ENCODE measurements around the gene MAML2. TPM values are rescaled to one million over a fixed set of nuclear protein-coding genes. Genes with fewer than 3 reads are reported as not detected.

MAML2 gene
- total RNA-seq, 2 experiments from 2014 or later = 11.8 to 12.5 TPM

DNA sequence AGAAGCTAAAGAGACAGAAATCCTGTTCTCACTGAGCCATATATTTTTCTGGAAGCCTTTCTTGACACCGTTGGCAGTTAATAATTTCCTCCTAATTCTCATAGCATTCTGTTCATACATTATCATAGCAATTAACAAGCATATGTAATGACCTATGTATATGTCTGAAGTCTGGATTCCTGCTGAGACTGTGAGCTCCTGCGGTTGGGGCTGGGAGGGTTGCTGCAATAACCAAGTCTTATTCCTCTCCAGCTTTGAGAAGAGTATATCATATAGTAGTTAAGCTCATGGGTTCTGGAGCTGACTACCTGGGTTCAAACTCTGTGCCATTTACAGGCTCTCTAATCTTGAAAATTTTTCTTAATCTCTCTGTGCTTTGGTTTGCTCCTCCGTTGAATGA lies 175.2 kb downstream of the MAML2 start:
- intact Hi-C loops (cut with micrococcal nuclease) = no loop called here
- Mint-ChIP-seq H3K27ac (peak overlapping the region; percentile 50), H3K4me3 (no peak overlapping the region), H3K27me3 (no peaks in the 10 kb centered on the region), H3K4me1 (ENCODE audit: low read depth) (peaks cover 56% of the 10 kb centered on the region), H3K36me3 (ENCODE audit: low read depth) (peaks cover 21% of the 10 kb centered on the region), H3K9me3 (peaks cover 3% of the 10 kb centered on the region)
- POLR2A ChIA-PET = no interaction called here
- TF ChIP-seq, protein P1, sequence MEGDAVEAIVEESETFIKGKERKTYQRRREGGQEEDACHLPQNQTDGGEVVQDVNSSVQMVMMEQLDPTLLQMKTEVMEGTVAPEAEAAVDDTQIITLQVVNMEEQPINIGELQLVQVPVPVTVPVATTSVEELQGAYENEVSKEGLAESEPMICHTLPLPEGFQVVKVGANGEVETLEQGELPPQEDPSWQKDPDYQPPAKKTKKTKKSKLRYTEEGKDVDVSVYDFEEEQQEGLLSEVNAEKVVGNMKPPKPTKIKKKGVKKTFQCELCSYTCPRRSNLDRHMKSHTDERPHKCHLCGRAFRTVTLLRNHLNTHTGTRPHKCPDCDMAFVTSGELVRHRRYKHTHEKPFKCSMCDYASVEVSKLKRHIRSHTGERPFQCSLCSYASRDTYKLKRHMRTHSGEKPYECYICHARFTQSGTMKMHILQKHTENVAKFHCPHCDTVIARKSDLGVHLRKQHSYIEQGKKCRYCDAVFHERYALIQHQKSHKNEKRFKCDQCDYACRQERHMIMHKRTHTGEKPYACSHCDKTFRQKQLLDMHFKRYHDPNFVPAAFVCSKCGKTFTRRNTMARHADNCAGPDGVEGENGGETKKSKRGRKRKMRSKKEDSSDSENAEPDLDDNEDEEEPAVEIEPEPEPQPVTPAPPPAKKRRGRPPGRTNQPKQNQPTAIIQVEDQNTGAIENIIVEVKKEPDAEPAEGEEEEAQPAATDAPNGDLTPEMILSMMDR (IDR thresholded peaks at IDR 0.05) = no peak
- CTCF ChIA-PET = interaction anchor here (1.0 kb wide), 1 partner anchor 226 kb away, joined by 5 read pairs; no protein-coding TSS in a partner anchor
- ATAC-seq = no peak
- no peak for DNase-seq

DNA sequence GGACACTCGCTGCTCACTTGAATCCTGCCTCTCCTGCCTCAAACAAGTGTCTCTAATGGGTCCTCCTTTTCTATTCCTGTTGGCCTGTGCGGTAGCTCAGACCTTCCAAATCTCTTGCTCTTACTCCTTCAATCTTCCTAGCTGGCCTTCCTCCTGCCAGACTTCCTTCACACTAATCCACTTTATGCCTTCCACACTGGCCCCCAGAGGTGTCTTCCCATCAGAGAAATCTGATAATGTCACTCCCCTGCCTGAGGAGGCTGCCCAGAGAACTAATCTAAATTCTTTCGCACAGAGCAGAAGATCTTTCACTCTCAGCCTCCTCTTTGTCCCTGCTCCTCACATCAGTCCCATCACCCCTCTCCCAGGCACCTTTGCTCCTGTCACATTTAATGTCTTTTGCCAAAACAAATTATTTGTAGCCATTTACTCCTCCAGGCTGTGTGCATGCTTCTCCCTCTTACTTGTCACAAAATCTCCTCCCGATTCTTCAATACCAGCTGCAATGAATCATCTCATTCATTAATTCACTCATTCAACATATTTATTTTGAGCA lies 175.7 kb downstream of the MAML2 start:
- ATAC-seq (no peak), DNase-seq (no peak)
- peaks cover 3% of the 10 kb centered on the region for H3K9me3 Mint-ChIP-seq
- POLR2A ChIA-PET = no interaction called here
- no peak overlapping the region for H3K4me3 Mint-ChIP-seq
- TF ChIP-seq, protein P1 (IDR thresholded peaks at IDR 0.05) = no peak
- H3K4me1 Mint-ChIP-seq (ENCODE audit: low read depth) = peaks cover 55% of the 10 kb centered on the region
- H3K27ac Mint-ChIP-seq = peak overlapping the region; percentile 50
- intact Hi-C loops (cut with micrococcal nuclease) = no loop called here
- peaks cover 19% of the 10 kb centered on the region for H3K36me3 Mint-ChIP-seq (ENCODE audit: low read depth)
- H3K27me3 Mint-ChIP-seq = no peaks in the 10 kb centered on the region
- CTCF ChIA-PET = interaction anchor here (1.0 to 1.3 kb wide), 2 partner anchors 9 to 227 kb away, joined by 4 to 5 read pairs; no protein-coding TSS in a partner anchor

DNA sequence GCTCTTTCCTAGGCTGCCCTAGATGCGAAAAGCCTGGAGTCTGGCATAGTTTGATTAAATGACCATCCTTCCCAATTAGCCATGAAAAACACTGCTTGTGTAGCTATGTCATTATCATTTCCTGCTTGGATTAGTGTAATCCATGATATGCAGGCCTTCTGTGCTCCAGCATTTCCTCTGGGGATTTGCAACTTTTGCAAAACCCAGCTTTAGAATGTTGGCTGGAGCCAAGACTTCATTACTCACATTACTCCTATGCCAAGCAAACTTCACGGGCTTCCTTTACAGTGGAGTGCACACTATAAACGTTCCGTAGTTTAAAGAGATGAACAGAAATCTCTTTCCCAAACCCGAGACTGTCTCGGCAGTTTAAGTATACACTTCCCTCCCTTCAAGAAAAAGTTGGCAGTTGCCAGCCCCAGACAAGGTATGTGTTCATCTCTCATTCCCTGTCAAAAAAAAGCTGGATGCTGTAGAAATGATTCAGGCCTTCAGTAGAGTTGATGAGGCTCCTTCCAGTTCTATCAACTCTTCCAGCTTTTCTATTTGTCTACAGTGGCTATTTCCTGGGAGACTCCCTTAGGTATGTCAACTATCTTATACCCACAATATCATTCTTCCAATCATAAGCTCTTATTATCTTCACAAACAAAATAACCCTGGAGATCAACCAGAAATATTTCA lies 180.0 kb downstream of the MAML2 start:
- no peak overlapping the region for H3K4me3 Mint-ChIP-seq
- no peak overlapping the region for H3K27ac Mint-ChIP-seq
- intact Hi-C loops (cut with micrococcal nuclease) = no loop called here
- peaks cover 3% of the 10 kb centered on the region for H3K9me3 Mint-ChIP-seq
- H3K4me1 Mint-ChIP-seq (ENCODE audit: low read depth) = peaks cover 54% of the 10 kb centered on the region
- ChIA-PET POLR2A (no interaction called here), CTCF (interaction anchor here (0.8 to 1.3 kb wide), 3 partner anchors 20 to 152 kb away, joined by 3 read pairs; no protein-coding TSS in a partner anchor)
- TF ChIP-seq, protein P1 (IDR thresholded peaks at IDR 0.05) = no peak
- ATAC-seq (no peak), DNase-seq (no peak)
- peaks cover 17% of the 10 kb centered on the region for H3K36me3 Mint-ChIP-seq (ENCODE audit: low read depth)
- no peaks in the 10 kb centered on the region for H3K27me3 Mint-ChIP-seq

DNA sequence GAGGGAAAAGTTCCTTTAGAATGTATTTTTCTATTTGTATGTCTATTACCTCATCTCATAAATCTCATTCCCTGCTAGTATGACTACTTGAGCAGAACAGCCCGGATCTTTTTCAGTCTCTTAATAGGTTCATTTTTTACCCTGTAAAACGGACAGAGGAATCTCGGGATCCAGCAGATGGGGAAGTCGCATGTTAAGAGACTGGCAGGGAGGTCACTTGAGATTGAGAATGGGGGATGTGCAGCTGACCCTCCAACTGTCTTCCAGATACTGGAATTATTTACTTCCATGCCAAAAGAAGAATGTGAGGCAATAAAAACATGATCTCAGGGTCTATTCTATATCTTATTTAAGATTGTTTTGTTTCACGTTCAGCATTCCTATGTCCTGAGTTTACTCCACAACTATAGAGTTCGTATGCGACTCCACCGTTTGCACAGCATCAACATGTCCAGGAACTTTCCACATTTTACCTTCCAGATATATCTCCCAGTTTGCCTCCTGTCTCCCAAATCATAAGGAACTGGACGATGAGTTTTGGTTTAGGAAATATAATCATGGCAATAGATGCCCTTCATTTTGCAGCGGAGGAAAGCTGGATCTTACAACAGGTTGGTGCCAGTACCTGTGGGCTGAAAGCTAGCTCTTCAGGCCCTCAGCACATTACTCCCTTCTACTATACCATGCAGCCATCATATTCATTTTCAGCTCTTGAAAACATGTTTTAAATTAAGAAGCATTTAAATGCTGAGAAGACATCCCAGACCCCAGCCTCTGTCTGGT lies 181.5 kb downstream of the MAML2 start:
- peaks cover 54% of the 10 kb centered on the region for H3K4me1 Mint-ChIP-seq (ENCODE audit: low read depth)
- no peak overlapping the region for H3K27ac Mint-ChIP-seq
- POLR2A ChIA-PET = interaction anchor here (0.8 kb wide), 1 partner anchor 51 kb away, joined by 3 read pairs; no protein-coding TSS in a partner anchor
- TF ChIP-seq, protein P1 (IDR thresholded peaks at IDR 0.05) = no peak
- intact Hi-C loops (cut with micrococcal nuclease) = no loop called here
- no peak overlapping the region for H3K4me3 Mint-ChIP-seq
- H3K9me3 Mint-ChIP-seq = peaks cover 3% of the 10 kb centered on the region
- no peak for ATAC-seq
- no peaks in the 10 kb centered on the region for H3K27me3 Mint-ChIP-seq
- peaks cover 17% of the 10 kb centered on the region for H3K36me3 Mint-ChIP-seq (ENCODE audit: low read depth)
- no peak for DNase-seq
- CTCF ChIA-PET = interaction anchor here (0.9 kb wide), 1 partner anchor 181 kb away, joined by 6 read pairs; the partner anchor contains the start of gene MAML2

All from activated CD8-positive, alpha-beta T cell treated with anti-CD3 and anti-CD28 coated beads for 36 hours (primary cell).